Ishikawa (cell line): ENCODE data around the gene CSKMT.

ENCODE experiments used
- CEBPB ChIP-seq: IDR thresholded peaks from 2 replicates; pipeline ENCODE4 v1.6.1; 2012
- EP300 ChIP-seq: IDR thresholded peaks from 2 replicates; pipeline ENCODE4 v1.6.1; 2012; ENCODE audit warnings: borderline replicate concordance
- REST ChIP-seq: IDR thresholded peaks from 2 replicates; pipeline ENCODE4 v1.6.1; 2012; ENCODE audit warnings: low read depth, mild to moderate bottlenecking
- TAF1 ChIP-seq: IDR thresholded peaks from 2 replicates; pipeline ENCODE4 v1.6.1; 2012; ENCODE audit warnings: low read depth, mild to moderate bottlenecking

GRCh38 chr11:62680825-62681240 is 15.7 kb downstream of the CSKMT start:
- TF ChIP-seq REST (no peak), CEBPB (no peak), TAF1 (no peak), EP300 (no peak)
